ENCODE data around the gene LRRC73.

DNA sequence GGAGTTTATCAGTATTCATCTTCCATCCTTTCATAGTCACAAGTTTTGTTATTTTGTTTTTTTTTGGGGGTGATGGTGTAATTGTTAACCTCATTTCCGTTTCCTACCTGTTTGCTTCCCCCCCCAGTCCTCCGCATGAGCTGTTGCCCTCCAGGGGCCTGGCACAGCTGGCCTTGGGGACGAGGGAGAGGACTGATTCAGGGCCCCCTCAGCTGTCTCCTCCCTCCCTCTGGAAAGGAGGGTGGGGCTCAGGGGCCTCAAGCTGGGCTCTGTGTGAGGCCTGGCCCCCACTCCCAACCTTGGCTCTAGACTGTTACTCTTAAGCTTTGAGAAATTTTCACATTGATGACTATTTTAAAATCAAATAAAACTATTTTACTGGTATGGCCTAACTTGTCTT lies 4.0 kb downstream of the LRRC73 start:
- no peak for TF ChIP-seq POLR2A (IDR thresholded peaks at IDR 0.05)
- TF ChIP-seq, protein P1, sequence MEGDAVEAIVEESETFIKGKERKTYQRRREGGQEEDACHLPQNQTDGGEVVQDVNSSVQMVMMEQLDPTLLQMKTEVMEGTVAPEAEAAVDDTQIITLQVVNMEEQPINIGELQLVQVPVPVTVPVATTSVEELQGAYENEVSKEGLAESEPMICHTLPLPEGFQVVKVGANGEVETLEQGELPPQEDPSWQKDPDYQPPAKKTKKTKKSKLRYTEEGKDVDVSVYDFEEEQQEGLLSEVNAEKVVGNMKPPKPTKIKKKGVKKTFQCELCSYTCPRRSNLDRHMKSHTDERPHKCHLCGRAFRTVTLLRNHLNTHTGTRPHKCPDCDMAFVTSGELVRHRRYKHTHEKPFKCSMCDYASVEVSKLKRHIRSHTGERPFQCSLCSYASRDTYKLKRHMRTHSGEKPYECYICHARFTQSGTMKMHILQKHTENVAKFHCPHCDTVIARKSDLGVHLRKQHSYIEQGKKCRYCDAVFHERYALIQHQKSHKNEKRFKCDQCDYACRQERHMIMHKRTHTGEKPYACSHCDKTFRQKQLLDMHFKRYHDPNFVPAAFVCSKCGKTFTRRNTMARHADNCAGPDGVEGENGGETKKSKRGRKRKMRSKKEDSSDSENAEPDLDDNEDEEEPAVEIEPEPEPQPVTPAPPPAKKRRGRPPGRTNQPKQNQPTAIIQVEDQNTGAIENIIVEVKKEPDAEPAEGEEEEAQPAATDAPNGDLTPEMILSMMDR (IDR thresholded peaks at IDR 0.05), result no peak
